ENCODE measurements around the gene ATP1B1. TPM values are rescaled to one million over a fixed set of nuclear protein-coding genes. Genes with fewer than 3 reads are reported as not detected.

The ATP1B1 gene
- total RNA-seq, 1 donor from 2014 or later = 27.5 TPM

GRCh38 chr1:169117599-169117998 is 11.1 kb downstream of the ATP1B1 start:
- no peak overlapping the region for H3K4me3 ChIP-seq
- H3K9me3 ChIP-seq = no peaks in the 10 kb centered on the region
- intact Hi-C loops (cut with DNase I) = no loop called here
- no peak for DNase-seq (ENCODE audit: extremely low spot score in 2 of 2)
- H3K27ac ChIP-seq = no peak overlapping the region
- TF ChIP-seq POLR2A (IDR thresholded peaks at IDR 0.05) (no peak), POLR2AphosphoS5 (IDR thresholded peaks at IDR 0.05; ENCODE audit: insufficient read depth in 1 of 2, low read depth in 1 of 2) (no peak), CTCF (IDR thresholded peaks at IDR 0.05) (no peak)
- H3K27me3 ChIP-seq = no peaks in the 10 kb centered on the region
- H3K4me1 ChIP-seq = peaks cover 10% of the 10 kb centered on the region
- H3K36me3 ChIP-seq = no peaks in the 10 kb centered on the region

- no peak overlapping the region for H3K27ac ChIP-seq
- no peaks in the 10 kb centered on the region for H3K9me3 ChIP-seq
- no peaks in the 10 kb centered on the region for H3K36me3 ChIP-seq
- H3K27me3 ChIP-seq = no peaks in the 10 kb centered on the region
- TF ChIP-seq POLR2AphosphoS5 (IDR thresholded peaks at IDR 0.05; ENCODE audit: insufficient read depth in 1 of 2, low read depth in 1 of 2) (no peak), POLR2A (IDR thresholded peaks at IDR 0.05) (no peak), CTCF (IDR thresholded peaks at IDR 0.05) (no peak)
- no peak overlapping the region for H3K4me3 ChIP-seq
- intact Hi-C loops (cut with DNase I) = no loop called here
- no peak for DNase-seq (ENCODE audit: extremely low spot score in 2 of 2)
- peaks cover 10% of the 10 kb centered on the region for H3K4me1 ChIP-seq
These were observed 11.7 kb downstream of the ATP1B1 start for GRCh38 chr1:169118227-169118626.

- no peaks in the 10 kb centered on the region for H3K36me3 ChIP-seq
These were observed 12.9 kb downstream of the ATP1B1 start for GRCh38 chr1:169119405-169119804.

GRCh38 chr1:169120066-169120465 is 13.6 kb downstream of the ATP1B1 start:
- TF ChIP-seq POLR2A (IDR thresholded peaks at IDR 0.05) (no peak), CTCF (IDR thresholded peaks at IDR 0.05) (no peak), POLR2AphosphoS5 (IDR thresholded peaks at IDR 0.05; ENCODE audit: insufficient read depth in 1 of 2, low read depth in 1 of 2) (no peak)
- H3K4me1 ChIP-seq = peaks cover 10% of the 10 kb centered on the region
- no peaks in the 10 kb centered on the region for H3K9me3 ChIP-seq
- intact Hi-C loops (cut with DNase I) = no loop called here
- DNase-seq (ENCODE audit: extremely low spot score in 2 of 2) = no peak
- no peaks in the 10 kb centered on the region for H3K27me3 ChIP-seq
- no peaks in the 10 kb centered on the region for H3K36me3 ChIP-seq
- no peak overlapping the region for H3K4me3 ChIP-seq
- no peak overlapping the region for H3K27ac ChIP-seq

More at GRCh38 chr1:169119405-169119804, 12.9 kb downstream of the ATP1B1 start:
- H3K4me3 ChIP-seq = no peak overlapping the region
- H3K9me3 ChIP-seq = no peaks in the 10 kb centered on the region
- intact Hi-C loops (cut with DNase I) = no loop called here
- H3K27me3 ChIP-seq = no peaks in the 10 kb centered on the region
- H3K27ac ChIP-seq = no peak overlapping the region
- H3K4me1 ChIP-seq = peaks cover 10% of the 10 kb centered on the region
- no peak for TF ChIP-seq CTCF (IDR thresholded peaks at IDR 0.05)
- no peak for TF ChIP-seq POLR2AphosphoS5 (IDR thresholded peaks at IDR 0.05; ENCODE audit: insufficient read depth in 1 of 2, low read depth in 1 of 2)
- TF ChIP-seq POLR2A (IDR thresholded peaks at IDR 0.05) = no peak
- no peak for DNase-seq (ENCODE audit: extremely low spot score in 2 of 2)

- no peaks in the 10 kb centered on the region for H3K27me3 ChIP-seq
- no peak for DNase-seq (ENCODE audit: extremely low spot score in 2 of 2)
- intact Hi-C loops (cut with DNase I) = no loop called here
- no peak overlapping the region for H3K4me3 ChIP-seq
- TF ChIP-seq POLR2A (IDR thresholded peaks at IDR 0.05) (no peak), POLR2AphosphoS5 (IDR thresholded peaks at IDR 0.05; ENCODE audit: insufficient read depth in 1 of 2, low read depth in 1 of 2) (no peak)
- H3K27ac ChIP-seq = no peak overlapping the region
- H3K36me3 ChIP-seq = peaks cover 0 to 5% of the 10 kb centered on the region in 2 donors
- H3K4me1 ChIP-seq = peaks cover 3% of the 10 kb centered on the region
- no peaks in the 10 kb centered on the region for H3K9me3 ChIP-seq
These were observed 14.8 kb downstream of the ATP1B1 start for GRCh38 chr1:169121146-169121923.
